Measurements from ENCODE around the gene LAIR1. TPM values are rescaled to one million over a fixed set of nuclear protein-coding genes. Genes with fewer than 3 reads are reported as not detected.

Gene LAIR1
- total RNA-seq, 4 donors from 2014 or later: 4.8 to 22.5 (median 8.3) TPM

DNA sequence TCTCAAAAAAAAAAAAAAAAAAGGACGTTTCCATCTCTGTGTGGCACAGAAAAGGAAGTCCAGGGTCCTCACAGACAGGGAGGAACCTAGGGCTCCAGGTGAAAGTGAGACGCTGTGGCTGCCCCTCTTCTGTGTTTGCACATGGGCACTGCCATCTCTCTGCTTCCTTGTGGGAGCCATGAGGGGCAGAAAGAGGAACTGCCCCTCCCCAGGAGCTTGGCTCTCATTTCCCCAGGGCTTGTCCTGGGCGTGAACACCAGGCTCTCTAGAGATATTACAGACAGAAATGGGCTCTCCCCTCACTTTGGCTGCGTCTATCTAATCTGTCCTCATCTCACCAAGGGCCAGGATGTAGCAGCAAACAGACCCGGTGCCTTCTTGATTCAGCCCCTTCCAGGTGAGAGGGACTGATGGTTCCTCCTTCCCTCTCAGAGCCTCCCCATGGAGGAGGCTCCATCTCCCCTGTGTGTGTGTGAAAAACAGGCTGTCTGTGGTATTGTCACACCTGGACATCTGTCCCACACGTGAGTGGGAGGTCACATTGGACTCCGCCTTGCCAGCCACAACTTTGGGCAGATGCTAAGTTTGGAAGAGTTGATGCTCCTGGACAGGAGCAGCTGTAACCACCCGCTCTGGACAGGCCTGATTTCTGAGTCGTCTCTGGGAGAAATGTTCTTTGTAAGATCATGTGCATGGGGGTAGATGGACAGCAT, 24.9 kb downstream of the LAIR1 start:
- Histone ChIP-seq H3K36me3 (no peaks in the 10 kb centered on the region), H3K9me3 (no peaks in the 10 kb centered on the region), H3K4me1 (no peaks in the 10 kb centered on the region), H3K4me3 (no peak overlapping the region), H3K27me3 (peaks cover 37% of the 10 kb centered on the region), H3K27ac (no peak overlapping the region)
- TF ChIP-seq, protein P1, sequence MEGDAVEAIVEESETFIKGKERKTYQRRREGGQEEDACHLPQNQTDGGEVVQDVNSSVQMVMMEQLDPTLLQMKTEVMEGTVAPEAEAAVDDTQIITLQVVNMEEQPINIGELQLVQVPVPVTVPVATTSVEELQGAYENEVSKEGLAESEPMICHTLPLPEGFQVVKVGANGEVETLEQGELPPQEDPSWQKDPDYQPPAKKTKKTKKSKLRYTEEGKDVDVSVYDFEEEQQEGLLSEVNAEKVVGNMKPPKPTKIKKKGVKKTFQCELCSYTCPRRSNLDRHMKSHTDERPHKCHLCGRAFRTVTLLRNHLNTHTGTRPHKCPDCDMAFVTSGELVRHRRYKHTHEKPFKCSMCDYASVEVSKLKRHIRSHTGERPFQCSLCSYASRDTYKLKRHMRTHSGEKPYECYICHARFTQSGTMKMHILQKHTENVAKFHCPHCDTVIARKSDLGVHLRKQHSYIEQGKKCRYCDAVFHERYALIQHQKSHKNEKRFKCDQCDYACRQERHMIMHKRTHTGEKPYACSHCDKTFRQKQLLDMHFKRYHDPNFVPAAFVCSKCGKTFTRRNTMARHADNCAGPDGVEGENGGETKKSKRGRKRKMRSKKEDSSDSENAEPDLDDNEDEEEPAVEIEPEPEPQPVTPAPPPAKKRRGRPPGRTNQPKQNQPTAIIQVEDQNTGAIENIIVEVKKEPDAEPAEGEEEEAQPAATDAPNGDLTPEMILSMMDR (IDR thresholded peaks at IDR 0.05): no peak
- TF ChIP-seq POLR2A (IDR thresholded peaks at IDR 0.05) (no peak), EP300 (IDR thresholded peaks at IDR 0.05) (no peak), POLR2AphosphoS5 (IDR thresholded peaks at IDR 0.05) (no peak)
- WGBS, 2 donors (ENCODE audit: low coverage in 1 of 2): 20 to 58% methylated on average over 1 to 3 of the region's 9 CpGs
- ATAC-seq: no peak

DNA sequence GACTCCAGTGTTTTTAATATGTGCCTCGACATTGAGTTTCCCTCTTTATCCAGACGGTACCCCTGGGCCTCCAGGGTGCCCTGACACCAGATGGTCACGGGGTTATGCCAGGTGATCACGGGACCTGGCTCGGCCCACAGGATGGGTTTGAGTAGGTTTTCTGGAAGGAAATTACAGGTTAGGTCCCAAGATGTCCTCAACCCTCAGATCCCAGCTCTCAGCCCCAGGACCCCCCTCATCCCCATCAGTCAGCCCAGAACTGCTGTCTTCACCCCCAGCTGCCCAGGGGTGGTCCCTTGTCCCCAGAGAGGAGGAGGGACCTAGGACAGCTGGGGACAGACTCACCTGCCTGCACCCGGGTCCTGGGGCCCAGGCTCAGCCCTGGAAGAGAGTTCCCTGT, 26.2 kb downstream of the LAIR1 start:
- no peaks in the 10 kb centered on the region for H3K4me1 ChIP-seq
- WGBS, 2 donors (ENCODE audit: low coverage in 1 of 2): 80% methylated on average over 1 of the region's 6 CpGs; no CpG with 5 or more reads in 1 of the 2 donors
- H3K27ac ChIP-seq: no peak overlapping the region
- H3K27me3 ChIP-seq: peaks cover 34% of the 10 kb centered on the region
- TF ChIP-seq, protein P1 (IDR thresholded peaks at IDR 0.05): no peak
- no peak for TF ChIP-seq EP300 (IDR thresholded peaks at IDR 0.05)
- no peak for TF ChIP-seq POLR2AphosphoS5 (IDR thresholded peaks at IDR 0.05)
- no peak for TF ChIP-seq POLR2A (IDR thresholded peaks at IDR 0.05)
- no peaks in the 10 kb centered on the region for H3K9me3 ChIP-seq
- no peak overlapping the region for H3K4me3 ChIP-seq
- ATAC-seq: no peak
- H3K36me3 ChIP-seq: no peaks in the 10 kb centered on the region

DNA sequence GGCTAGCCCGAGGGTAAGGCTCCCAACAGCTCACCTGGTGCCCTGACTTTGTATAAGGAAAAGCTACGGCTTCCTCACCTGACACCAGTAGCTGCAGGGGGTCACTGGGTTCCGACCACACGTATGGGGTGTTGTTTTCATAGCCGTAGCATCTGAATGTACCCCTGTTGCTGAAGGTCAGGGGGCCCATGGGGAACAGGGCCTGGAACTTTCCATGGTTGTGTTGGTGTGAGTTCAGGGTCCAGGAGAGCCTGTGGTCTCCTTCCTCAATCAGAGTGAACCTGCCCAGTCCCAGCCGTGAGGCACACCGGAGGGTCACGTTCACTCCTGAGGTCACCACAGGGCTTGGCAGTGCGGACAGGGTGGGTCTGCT, 26.9 kb downstream of the LAIR1 start:
- H3K36me3 ChIP-seq: no peaks in the 10 kb centered on the region
- WGBS, 2 donors (ENCODE audit: low coverage in 1 of 2): 65 to 70% methylated on average over 4 to 6 of the region's 9 CpGs
- peaks cover 34% of the 10 kb centered on the region for H3K27me3 ChIP-seq
- H3K9me3 ChIP-seq: no peaks in the 10 kb centered on the region
- H3K4me1 ChIP-seq: no peaks in the 10 kb centered on the region
- TF ChIP-seq, protein P1 (IDR thresholded peaks at IDR 0.05): no peak
- TF ChIP-seq POLR2AphosphoS5 (IDR thresholded peaks at IDR 0.05): no peak
- no peak for TF ChIP-seq EP300 (IDR thresholded peaks at IDR 0.05)
- TF ChIP-seq POLR2A (IDR thresholded peaks at IDR 0.05): no peak
- H3K4me3 ChIP-seq: no peak overlapping the region
- no peak overlapping the region for H3K27ac ChIP-seq
- no peak for ATAC-seq

DNA sequence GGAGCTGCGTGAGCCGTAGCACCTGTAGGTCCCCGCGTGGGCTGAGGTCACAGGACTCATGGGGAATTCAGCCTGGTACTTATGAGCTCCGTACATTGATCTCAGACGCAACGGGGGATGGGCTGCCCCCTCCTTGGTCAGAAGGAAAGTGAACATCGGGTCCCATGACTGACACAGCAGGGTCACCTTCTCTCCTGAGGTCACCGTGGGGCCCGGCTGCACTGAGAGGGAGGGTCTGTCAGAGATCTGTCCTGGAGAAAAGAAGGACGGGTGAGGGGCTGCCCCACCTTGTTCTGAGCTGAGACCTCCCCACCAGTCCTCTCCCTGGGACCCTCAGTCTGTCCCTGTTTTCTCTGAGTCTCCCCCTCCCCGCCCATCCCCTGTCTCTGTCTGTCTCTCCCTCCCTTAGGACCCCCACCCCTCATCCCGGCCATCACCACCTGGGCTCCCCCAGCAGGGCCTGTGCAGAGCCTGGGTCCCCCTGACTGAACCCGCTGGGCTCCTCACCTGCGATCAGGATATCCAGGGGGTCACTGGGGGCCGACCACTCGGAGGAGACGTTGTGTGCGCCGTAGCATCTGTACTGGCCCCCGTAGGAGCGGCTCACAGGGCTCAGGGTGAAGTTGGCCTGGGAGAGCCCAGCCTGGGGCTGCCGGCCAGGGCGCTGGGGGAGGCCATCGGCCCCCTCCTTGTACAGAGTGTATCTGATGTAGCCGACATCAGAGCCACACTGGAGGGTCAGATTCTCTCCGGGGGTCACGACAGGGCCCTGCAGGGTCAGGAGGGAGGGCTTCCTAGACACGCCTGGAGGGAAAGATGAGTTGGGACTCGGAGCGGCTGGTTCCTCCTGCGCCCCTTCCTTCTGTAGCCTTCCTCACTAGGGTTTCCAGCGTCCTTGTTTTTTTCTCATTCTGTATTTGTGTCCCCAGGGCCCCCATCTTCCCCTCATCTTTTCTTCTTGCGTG, 27.6 kb downstream of the LAIR1 start:
- ATAC-seq: no peak
- H3K9me3 ChIP-seq: no peaks in the 10 kb centered on the region
- 43% methylated on average over 4 of the region's 34 CpGs; no CpG with 5 or more reads in 1 of the 2 donors for WGBS, 2 donors (ENCODE audit: low coverage in 1 of 2)
- H3K27me3 ChIP-seq: peaks cover 36% of the 10 kb centered on the region
- H3K4me1 ChIP-seq: no peaks in the 10 kb centered on the region
- TF ChIP-seq POLR2AphosphoS5 (IDR thresholded peaks at IDR 0.05) (no peak), EP300 (IDR thresholded peaks at IDR 0.05) (no peak), POLR2A (IDR thresholded peaks at IDR 0.05) (no peak)
- TF ChIP-seq, protein P1 (IDR thresholded peaks at IDR 0.05): no peak
- no peak overlapping the region for H3K4me3 ChIP-seq
- no peaks in the 10 kb centered on the region for H3K36me3 ChIP-seq
- no peak overlapping the region for H3K27ac ChIP-seq
